Endothelial cell of umbilical vein (primary cell): ENCODE results near the gene FAM9A. TPM values are rescaled to one million over a fixed set of nuclear protein-coding genes. Genes with fewer than 3 reads are reported as not detected.
"Not testable (repeated sequence)": the region's sequence is repeated elsewhere in the genome, so short reads cannot be mapped to it uniquely, and the experiment has no call there.

Experiments
- BruUV-seq: library from RNA; stranded (reverse); fragments of 400-500 nt; replicated peaks from 2 replicates; lab custom pipeline; 2021; lab: Mats Ljungman, UMichigan
- CTCF ChIA-PET: fragments of 300-600, 350-600 bp; sonication (Branson Sonifier 250); formaldehyde crosslinking; loops from one replicate; lab custom pipeline; 2021; ENCODE audit warnings: antibody characterized with exemption, inconsistent platforms; lab: Charles Lee
- POLR2A ChIA-PET: fragments of 300-600, 350-600 bp; sonication (Branson Sonifier 250); formaldehyde crosslinking; loops from one replicate; lab custom pipeline; 2021; ENCODE audit warnings: antibody characterized with exemption, inconsistent platforms; lab: Charles Lee
- DNase-seq: peaks from one replicate; pipeline ENCODE4 v3.0.0-alpha.2; 2011; ENCODE audit warnings: low read depth, low spot score
- FAIRE-seq: peaks from 2 replicates; lab custom pipeline; 2011; peaks lifted over from hg19 to GRCh38; lab: Jason Lieb, UNC
- H2AFZ ChIP-seq: 2 replicates; pipeline ENCODE4 v1.6.0; 2012; ENCODE audit warnings: low read depth, low read length, control low read depth, inconsistent platforms
- H3K27ac ChIP-seq: 2 replicates; pipeline ENCODE4 v1.5.1; 2011; ENCODE audit warnings: low read depth, mild to moderate bottlenecking, control low read depth, low read length, moderate library complexity; ENCODE audit not compliant: insufficient read depth
- H3K27me3 ChIP-seq, 2 experiments: 2 replicates each; pipeline versions ENCODE4 v1.6.0 to v1.6.1; 2011; ENCODE audit warnings: low read length in 2 of 2, mixed read lengths in 1 of 2; ENCODE audit not compliant: control insufficient read depth in 2 of 2, insufficient read depth in 2 of 2
- H3K36me3 ChIP-seq, 2 experiments: 2 replicates in 1 of 2; 3 replicates in 1 of 2; pipeline ENCODE4 v1.5.1; 2011; ENCODE audit warnings: low read length in 2 of 2, mild to moderate bottlenecking in 1 of 2, moderate library complexity in 1 of 2; ENCODE audit not compliant: control insufficient read depth in 2 of 2, insufficient read depth in 2 of 2; ENCODE audit errors: extremely low read depth in 1 of 2
- H3K4me1 ChIP-seq: 3 replicates; pipeline ENCODE4 v1.5.1; 2011; ENCODE audit warnings: mild to moderate bottlenecking, low read length; ENCODE audit not compliant: control insufficient read depth, insufficient read depth; ENCODE audit errors: extremely low read depth
- H3K4me2 ChIP-seq: 2 replicates; pipeline ENCODE4 v1.6.1; 2011; ENCODE audit warnings: low read length, control low read depth, mixed read lengths; ENCODE audit not compliant: insufficient read depth
- H3K4me3 ChIP-seq, 3 experiments: fragments of 200-600 bp in 1 of 3; sonication (generic), shearing (Covaris generic) in 1 of 3; replicated peaks in 1 of 3; 2 replicates each; pipeline ENCODE4 v1.5.1; 2011 to 2016; ENCODE audit warnings: control low read depth in 3 of 3, low read length in 3 of 3, mild to moderate bottlenecking in 2 of 3, inconsistent platforms in 1 of 3, low read depth in 1 of 3, moderate library complexity in 1 of 3; ENCODE audit not compliant: insufficient read depth in 1 of 3
- H3K79me2 ChIP-seq: 2 replicates; pipeline ENCODE4 v1.6.0; 2012; ENCODE audit warnings: low read length, inconsistent platforms; ENCODE audit not compliant: control insufficient read depth, insufficient read depth
- H3K9ac ChIP-seq: replicated peaks from 2 replicates; pipeline ENCODE3; 2011; ENCODE audit warnings: low read length, control low read depth; ENCODE audit not compliant: insufficient read depth; ENCODE audit errors: extremely low read depth
- H3K9me1 ChIP-seq: replicated peaks from 3 replicates; pipeline ENCODE4 v1.6.0; 2011; ENCODE audit warnings: mild to moderate bottlenecking, low read length; ENCODE audit not compliant: control insufficient read depth, insufficient read depth; ENCODE audit errors: extremely low read depth
- H3K9me3 ChIP-seq: replicated peaks from 2 replicates; pipeline ENCODE4 v1.5.1; 2012; ENCODE audit warnings: low read length, inconsistent platforms; ENCODE audit not compliant: control insufficient read depth, insufficient read depth
- H4K20me1 ChIP-seq: replicated peaks from 2 replicates; pipeline ENCODE3; 2011; ENCODE audit warnings: mild to moderate bottlenecking, low read length; ENCODE audit not compliant: control insufficient read depth, insufficient read depth; ENCODE audit errors: extremely low read depth
- CTCF ChIP-seq, 2 donors: IDR thresholded peaks; 1 replicate in 1 of 2; 2 replicates in 1 of 2; pipeline ENCODE4 v1.5.1; 2011; ENCODE audit warnings: low read length in 2 of 2, mild to moderate bottlenecking in 2 of 2, moderate library complexity in 2 of 2, control low read depth in 1 of 2, inconsistent platforms in 1 of 2, low read depth in 1 of 2; ENCODE audit not compliant: insufficient read depth in 1 of 2; ENCODE audit errors: extremely low read depth in 1 of 2
- EZH2 ChIP-seq: IDR thresholded peaks from 2 replicates; pipeline ENCODE4 v1.6.1; 2012; ENCODE audit warnings: borderline replicate concordance, low read depth, mild to moderate bottlenecking, moderate library complexity, low read length, inconsistent platforms; ENCODE audit not compliant: severe bottlenecking
- FOS ChIP-seq: IDR thresholded peaks from 2 replicates; pipeline ENCODE4 v1.6.1; 2011; ENCODE audit warnings: mild to moderate bottlenecking, low read length, moderate library complexity, borderline replicate concordance; ENCODE audit not compliant: insufficient read depth
- GATA2 ChIP-seq: IDR thresholded peaks from 2 replicates; pipeline ENCODE4 v1.7.0; 2011; ENCODE audit warnings: low read depth, mild to moderate bottlenecking, moderate library complexity, mixed read lengths, low read length; ENCODE audit not compliant: insufficient read length, insufficient read depth
- JUN ChIP-seq: IDR thresholded peaks from 2 replicates; pipeline ENCODE4 v1.6.1; 2011; ENCODE audit warnings: borderline replicate concordance, low read depth; ENCODE audit not compliant: insufficient read length, insufficient read depth
- MAX ChIP-seq: IDR thresholded peaks from 2 replicates; pipeline ENCODE4 v1.6.1; 2011; ENCODE audit not compliant: insufficient read depth, insufficient read length
- MYC ChIP-seq: IDR thresholded peaks from one replicate; pipeline ENCODE4 v1.6.1; 2011; ENCODE audit warnings: mild to moderate bottlenecking, low read depth, low read length
- POLR2A ChIP-seq: IDR thresholded peaks from 2 replicates; pipeline ENCODE4 v1.6.1; 2012; ENCODE audit warnings: low read depth, mild to moderate bottlenecking, control low read depth, low read length
- POLR2AphosphoS5 ChIP-seq: IDR thresholded peaks from 2 replicates; pipeline ENCODE4 v1.6.1; 2012; ENCODE audit warnings: low read depth, mild to moderate bottlenecking, control low read depth, low read length, moderate library complexity; ENCODE audit not compliant: insufficient read depth
- dilution Hi-C: fragments of 300-500 bp; cut with MboI; formaldehyde crosslinking; loops from one replicate; pipeline ENCODE4 v1.15.0; 2019; ENCODE audit warnings: low sequenced_read_pairs; ENCODE audit not compliant: extremely low pct_ligation_motif_present
- intact Hi-C: fragments of 100-400 bp; cut with micrococcal nuclease; formaldehyde crosslinking; loops from one replicate; pipeline ENCODE4 v1.10.0; 2022
- polyA plus RNA-seq, 4 experiments: library from polyadenylated mRNA; depleted of rRNA in 3 of 4; stranded (reverse) in 3 of 4; unstranded in 1 of 4; fragments of >200 nt; gene quantifications; 2 replicates each; pipeline versions ENCODE4 v1.2.1 to v1.2.3, GENCODE V29; 2011 to 2012; ENCODE audit warnings: missing spikeins in 1 of 4
- total RNA-seq: library from RNA; stranded (reverse); gene quantifications from 2 replicates; pipeline ENCODE4 v1.2.3, GENCODE V29; 2021

The FAM9A gene
- total and polyA plus RNA-seq, 2 donors (not counting 3 experiments of a cell fraction or from before 2014, with no cell fraction given): not detected

- H4K20me1 ChIP-seq, H3K36me3 ChIP-seq, BruUV-seq, intact Hi-C loops, H3K27me3 ChIP-seq, H3K9me3 ChIP-seq, H3K9me1 ChIP-seq, H2AFZ ChIP-seq, H3K79me2 ChIP-seq, H3K9ac ChIP-seq, H3K4me3 ChIP-seq, DNase-seq, POLR2A ChIA-PET, H3K4me2 ChIP-seq, H3K4me1 ChIP-seq, dilution Hi-C loops, CTCF ChIA-PET, H3K27ac ChIP-seq: not testable (repeated sequence)
- peak; percentile 97 for FAIRE-seq
Observed at GRCh38 chrX:8757609-8758389, 43.4 kb downstream of the FAM9A start.

GRCh38 chrX:8755813-8756212 is 45.4 kb downstream of the FAM9A start:
- dilution Hi-C loops: no loop called here
- FAIRE-seq: no peak
- POLR2A ChIA-PET: no interaction called here

More at GRCh38 chrX:8755813-8756212, 45.4 kb downstream of the FAM9A start:
- CTCF ChIA-PET: interaction anchor here (1.5 kb wide), 1 partner anchor 125 kb away, joined by 3 read pairs; no protein-coding TSS in a partner anchor
- Histone ChIP-seq H3K4me2 (no peak overlapping the region), H3K79me2 (no peaks in the 10 kb centered on the region), H3K4me3 (no peak overlapping the region), H3K9me3 (no peaks in the 10 kb centered on the region), H3K36me3 (no peaks in the 10 kb centered on the region), H3K27me3 (no peaks in the 10 kb centered on the region), H3K9ac (no peak overlapping the region), H4K20me1 (no peaks in the 10 kb centered on the region), H3K27ac (no peak overlapping the region), H3K4me1 (no peaks in the 10 kb centered on the region), H3K9me1 (no peaks in the 10 kb centered on the region), H2AFZ (no peak overlapping the region)
- intact Hi-C loops: no loop called here
- TF ChIP-seq EZH2: no peak
- no peak for TF ChIP-seq JUN
- no peak for TF ChIP-seq MYC
- TF ChIP-seq FOS: no peak
- no peak for TF ChIP-seq MAX
- TF ChIP-seq POLR2A: no peak
- TF ChIP-seq GATA2: no peak
- no peak for TF ChIP-seq CTCF (IDR thresholded peaks at IDR 0.05; ENCODE audit: extremely low read depth in 1 of 2, insufficient read depth in 1 of 2, low read depth in 1 of 2, low read length in 2 of 2)
- TF ChIP-seq POLR2AphosphoS5: no peak
- no peak for DNase-seq
- BruUV-seq: no TSS peak
